A673 (cell line): Measurements from ENCODE around the gene DHRS13. TPM values are rescaled to one million over a fixed set of nuclear protein-coding genes. Genes with fewer than 3 reads are reported as not detected.
A peak's percentile ranks its signal among the peaks of the same experiment; 100 is the strongest.

Experiments used
- BruUV-seq: library from RNA; stranded (reverse); fragments of 400-500 nt; replicated peaks from 2 replicates; lab custom pipeline; 2021; lab: Mats Ljungman, UMichigan
- CTCF ChIA-PET: fragments of 300-600 bp; sonication (Branson Sonifier 250); formaldehyde crosslinking; loops from one replicate; lab custom pipeline; 2022; ENCODE audit warnings: antibody characterized with exemption; lab: Charles Lee
- POLR2A ChIA-PET: fragments of 300-600 bp; sonication (Branson Sonifier 250); formaldehyde crosslinking; loops from one replicate; lab custom pipeline; 2022; ENCODE audit warnings: antibody characterized with exemption; ENCODE audit not compliant: low non-redundant PET; lab: Charles Lee
- DNase-seq: peaks from one replicate; pipeline ENCODE4 v3.0.0-alpha.2; 2015; ENCODE audit warnings: low spot score
- H3K27ac ChIP-seq: fragments of 200-600 bp; sonication (generic); 2 replicates; pipeline ENCODE4 v1.5.1; 2016; ENCODE audit warnings: mixed run types, low read depth, mild to moderate bottlenecking, mixed read lengths, antibody characterized with exemption, low read length; ENCODE audit not compliant: poor library complexity, severe bottlenecking
- H3K27me3 ChIP-seq: fragments of 200-600 bp; sonication (generic); replicated peaks from 2 replicates; pipeline ENCODE4 v1.6.1; 2017; ENCODE audit warnings: mixed run types, low read depth, mild to moderate bottlenecking, mixed read lengths, antibody characterized with exemption, low read length; ENCODE audit not compliant: insufficient read depth, poor library complexity
- H3K36me3 ChIP-seq: fragments of 200-600 bp; sonication (generic); 2 replicates; pipeline ENCODE4 v1.6.1; 2016; ENCODE audit warnings: mixed run types, mild to moderate bottlenecking, mixed read lengths, antibody characterized with exemption, low read length; ENCODE audit not compliant: insufficient read depth, poor library complexity, severe bottlenecking
- H3K4me1 ChIP-seq: fragments of 200-600 bp; sonication (generic); 2 replicates; pipeline ENCODE4 v1.6.1; 2017; ENCODE audit warnings: mixed run types, mild to moderate bottlenecking, mixed read lengths, antibody characterized with exemption, low read length; ENCODE audit not compliant: insufficient read depth, poor library complexity, severe bottlenecking
- H3K4me3 ChIP-seq: fragments of 200-600 bp; sonication (generic); 2 replicates; pipeline ENCODE4 v1.5.1; 2016; ENCODE audit warnings: low read depth, mixed run types, mild to moderate bottlenecking, mixed read lengths, low read length; ENCODE audit not compliant: poor library complexity, severe bottlenecking
- H3K9me3 ChIP-seq: fragments of 200-600 bp; sonication (generic); 2 replicates; pipeline ENCODE4 v1.6.1; 2016; ENCODE audit warnings: mixed run types, low read depth, mild to moderate bottlenecking, mixed read lengths, antibody characterized with exemption, low read length; ENCODE audit not compliant: poor library complexity, severe bottlenecking
- CTCF ChIP-seq: fragments of 300-800, 200-600 bp; sonication (generic); conservative IDR thresholded peaks from 2 replicates; pipeline ENCODE4 v1.5.1; 2017; ENCODE audit warnings: low read depth, mild to moderate bottlenecking, antibody characterized with exemption, low read length, moderate library complexity, mixed read lengths
- EZH2 ChIP-seq: fragments of 200-600 bp; sonication (generic); IDR thresholded peaks from 2 replicates; pipeline ENCODE4 v1.6.1; 2017; ENCODE audit warnings: borderline replicate concordance, low read depth, mild to moderate bottlenecking, mixed read lengths, antibody characterized with exemption, low read length; ENCODE audit not compliant: poor library complexity, severe bottlenecking
- intact Hi-C: fragments of 100-400 bp; cut with micrococcal nuclease; formaldehyde crosslinking; loops from one replicate; pipeline ENCODE4 v1.10.0; 2022; ENCODE audit not compliant: unreplicated experiment
- total RNA-seq: library from RNA; stranded (reverse); gene quantifications from 2 replicates; pipeline ENCODE4 v1.2.3, GENCODE V29; 2021

Gene DHRS13
- total RNA-seq, 1 experiment from 2014 or later: 41.9 TPM

GRCh38 chr17:28880572-28880945, 22.3 kb downstream of the DHRS13 start:
- TF ChIP-seq CTCF: no peak
- TF ChIP-seq EZH2: no peak
- H3K9me3 ChIP-seq: no peaks in the 10 kb centered on the region
- H3K4me3 ChIP-seq: no peak overlapping the region
- intact Hi-C loops: no loop called here
- CTCF ChIA-PET: no interaction called here
- no peaks in the 10 kb centered on the region for H3K4me1 ChIP-seq
- peaks cover 28% of the 10 kb centered on the region for H3K36me3 ChIP-seq
- no peaks in the 10 kb centered on the region for H3K27me3 ChIP-seq
- DNase-seq: no peak
- H3K27ac ChIP-seq: no peak overlapping the region
- BruUV-seq: no TSS peak
- POLR2A ChIA-PET: no interaction called here

GRCh38 chr17:28879886-28880571, 22.9 kb downstream of the DHRS13 start:
- no TSS peak for BruUV-seq
- POLR2A ChIA-PET: no interaction called here
- no peak overlapping the region for H3K27ac ChIP-seq

GRCh38 chr17:28878981-28879380, 23.9 kb downstream of the DHRS13 start:
- peak; percentile 32 for DNase-seq

More at GRCh38 chr17:28879886-28880571, 22.9 kb downstream of the DHRS13 start:
- intact Hi-C loops: no loop called here
- DNase-seq: no peak
- H3K4me3 ChIP-seq: no peak overlapping the region
- TF ChIP-seq CTCF: no peak
- TF ChIP-seq EZH2: no peak
- no peaks in the 10 kb centered on the region for H3K4me1 ChIP-seq
- peaks cover 28% of the 10 kb centered on the region for H3K36me3 ChIP-seq
- CTCF ChIA-PET: interaction anchor here (0.5 to 1.3 kb wide), 2 partner anchors 84 to 116 kb away, joined by 3 to 9 read pairs; no protein-coding TSS in a partner anchor
- no peaks in the 10 kb centered on the region for H3K9me3 ChIP-seq
- no peaks in the 10 kb centered on the region for H3K27me3 ChIP-seq

More at GRCh38 chr17:28878981-28879380, 23.9 kb downstream of the DHRS13 start:
- peak; percentile 32 for TF ChIP-seq CTCF
- no peak for TF ChIP-seq EZH2
- intact Hi-C loops: no loop called here
- H3K4me3 ChIP-seq: no peak overlapping the region
- no peak overlapping the region for H3K27ac ChIP-seq
- ChIA-PET CTCF (interaction anchor here (1.2 to 1.3 kb wide), 2 partner anchors 115 to 118 kb away, joined by 3 to 9 read pairs; no protein-coding TSS in a partner anchor), POLR2A (interaction anchor here (0.7 to 0.8 kb wide), 2 partner anchors 88 to 415 kb away, joined by 4 to 7 read pairs; no protein-coding TSS in a partner anchor)
- no peaks in the 10 kb centered on the region for H3K9me3 ChIP-seq
- BruUV-seq: no TSS peak
- peaks cover 28% of the 10 kb centered on the region for H3K36me3 ChIP-seq
- H3K4me1 ChIP-seq: no peaks in the 10 kb centered on the region
- H3K27me3 ChIP-seq: no peaks in the 10 kb centered on the region
